Spleen (tissue), 11 donors: ENCODE results near the gene MAP1LC3B. TPM values are rescaled to one million over a fixed set of nuclear protein-coding genes. Genes with fewer than 3 reads are reported as not detected.

Experiments used
- DNase-seq: peaks from one replicate; pipeline ENCODE4 v3.0.0-alpha.2; 2020
- H3K27ac ChIP-seq, 8 donors: fragments of 200-600 bp; sonication (generic) in 7 of 8; 1 replicate in 4 of 8; 2 replicates in 4 of 8; pipeline versions ENCODE4 v1.5.0 to v1.8.0; 2016 to 2021; ENCODE audit warnings: inconsistent platforms in 4 of 8, mild to moderate bottlenecking in 4 of 8, moderate library complexity in 1 of 8
- H3K27me3 ChIP-seq, 7 donors: fragments of 200-600 bp; sonication (generic) in 6 of 7; replicated peaks in 1 of 7; 1 replicate in 4 of 7; 2 replicates in 3 of 7; pipeline versions ENCODE4 v1.5.0 to v1.8.0; 2016 to 2021; ENCODE audit warnings: inconsistent platforms in 3 of 7, mild to moderate bottlenecking in 1 of 7
- H3K36me3 ChIP-seq, 6 donors: fragments of 200-600 bp; sonication (generic) in 5 of 6; 1 replicate in 4 of 6; 2 replicates in 2 of 6; pipeline versions ENCODE4 v1.5.0 to v1.8.0; 2016 to 2021; ENCODE audit warnings: inconsistent platforms in 2 of 6
- H3K4me1 ChIP-seq, 6 donors: fragments of 200-600 bp; sonication (generic) in 5 of 6; 1 replicate in 3 of 6; 2 replicates in 3 of 6; pipeline versions ENCODE4 v1.5.0 to v1.8.0; 2016 to 2021; ENCODE audit warnings: inconsistent platforms in 3 of 6
- H3K4me3 ChIP-seq, 8 donors: fragments of 200-600 bp; sonication (generic) in 7 of 8; 1 replicate in 4 of 8; 2 replicates in 4 of 8; pipeline versions ENCODE4 v1.5.0 to v1.8.0; 2016 to 2021; ENCODE audit warnings: inconsistent platforms in 4 of 8, mild to moderate bottlenecking in 4 of 8, moderate library complexity in 2 of 8
- H3K9me3 ChIP-seq, 8 donors: fragments of 200-600 bp; sonication (generic) in 7 of 8; 1 replicate in 4 of 8; 2 replicates in 4 of 8; pipeline versions ENCODE4 v1.5.0 to v1.8.0; 2016 to 2021; ENCODE audit warnings: inconsistent platforms in 4 of 8
- CTCF ChIP-seq, 11 experiments: fragments of 200-600 bp in 7 of 11; fragments of 450-650 bp in 4 of 11; sonication (generic) in 4 of 11; IDR thresholded peaks in 8 of 11; conservative IDR thresholded peaks in 3 of 11; 1 replicate in 7 of 11; 2 replicates in 4 of 11; pipeline versions ENCODE4 v1.4.0 to v1.8.0; 2016 to 2021; ENCODE audit warnings: antibody characterized with exemption in 11 of 11, inconsistent platforms in 4 of 11, mild to moderate bottlenecking in 1 of 11
- POLR2A ChIP-seq, 3 donors: fragments of 450-650 bp; IDR thresholded peaks; one replicate each; pipeline ENCODE4 v1.5.1; 2017; ENCODE audit warnings: antibody characterized with exemption in 3 of 3, mild to moderate bottlenecking in 1 of 3
- POLR2AphosphoS5 ChIP-seq, 3 donors: sonication (generic); formaldehyde crosslinking; IDR thresholded peaks; one replicate each; pipeline ENCODE4 v1.5.1; 2017; ENCODE audit warnings: antibody characterized with exemption in 3 of 3
- whole genome bisulfite sequencing, 5 donors: extraction: QIAGEN DNeasy Blood & Tissue Kit in 3 of 5; methylation state at CpG; one replicate each; pipeline versions ENCODE4 v1.1.5 to v1.1.7; 2013 to 2018; 5-methylcytosine and 5-hydroxymethylcytosine counted together
- intact Hi-C: fragments of 100-400 bp; cut with DNase I; formaldehyde crosslinking; loops from one replicate; pipeline ENCODE4 v1.15.0; 2023; ENCODE audit warnings: low total_unique reads
- polyA plus RNA-seq, 3 donors: library from polyadenylated mRNA; stranded (reverse); fragments of 200-250 nt; gene quantifications; one replicate each; pipeline ENCODE4 v1.2.1, GENCODE V29; 2013
- total RNA-seq, 7 donors: library from RNA; depleted of rRNA in 3 of 7; stranded (reverse); fragments of >200 nt in 3 of 7; fragmentation: NEBNext Ultra II Directional in 4 of 7; extraction: Animal tissue kit (Norgen Biotek cat#: 25700) in 4 of 7; gene quantifications; one replicate each; pipeline versions ENCODE4 v1.1.0 to v1.2.1, GENCODE V29; 2016 to 2021
- donor health status: healthy with polysubstance abuse.
- donor health status: DM: no; HTN: no; CAD: no; lungs with moderate emphysema.
- donor health status: DM: no; HTN: no; CAD: no.
- donor health status: Bipolar disorder and iron deficiency.
- donor health status: healthy.
- donor health status: DM: no; HTN: no; CAD: no.
- donor health status: DM: yes; HTN: yes; CAD: no.

MAP1LC3B gene
- total and polyA plus RNA-seq, 10 donors, result 32.3 to 71.4 (median 54.9) TPM

- Histone ChIP-seq H3K4me1 (no peaks in the 10 kb centered on the region), H3K9me3 (no peaks in the 10 kb centered on the region), H3K27me3 (no peaks in the 10 kb centered on the region), H3K36me3 (peaks cover 0 to 65% (median 7%) of the 10 kb centered on the region in 6 donors), H3K27ac (no peak overlapping the region), H3K4me3 (no peak overlapping the region)
- DNase-seq, result no peak
- TF ChIP-seq POLR2A (IDR thresholded peaks at IDR 0.05) (no peak), POLR2AphosphoS5 (IDR thresholded peaks at IDR 0.05) (no peak), CTCF (IDR thresholded peaks at IDR 0.05 in 8 of 11, conservative IDR thresholded peaks at IDR 0.05 in 3 of 11) (no peak)
- intact Hi-C loops, result no loop called here
- 93 to 95% (median 95%) methylated on average over 17 to 18 of the region's 18 CpGs for WGBS, 5 donors
Measured at GRCh38 chr16:87451563-87452210, 59.6 kb downstream of the MAP1LC3B start.

GRCh38 chr16:87453326-87453725 lies 61.2 kb downstream of the MAP1LC3B start:
- Histone ChIP-seq H3K36me3 (peaks cover 0 to 64% (median 11%) of the 10 kb centered on the region in 6 donors), H3K4me1 (no peaks in the 10 kb centered on the region), H3K27me3 (no peaks in the 10 kb centered on the region), H3K4me3 (no peak overlapping the region), H3K9me3 (no peaks in the 10 kb centered on the region), H3K27ac (no peak overlapping the region)
- 81 to 95% (median 91%) methylated on average over 14 of the region's 14 CpGs for WGBS, 5 donors
- intact Hi-C loops, result no loop called here
- TF ChIP-seq POLR2AphosphoS5 (IDR thresholded peaks at IDR 0.05) (no peak), POLR2A (IDR thresholded peaks at IDR 0.05) (no peak), CTCF (IDR thresholded peaks at IDR 0.05 in 8 of 11, conservative IDR thresholded peaks at IDR 0.05 in 3 of 11) (no peak)
- no peak for DNase-seq

Other genes starting within 250 kb of the MAP1LC3B start
- 1 to 10 TPM in 5 of 7 donors, not detected in 2; 1.0 to 2.6 (median 2.0) TPM for gene C16orf95, start 74.9 kb upstream of the MAP1LC3B start, total RNA-seq
- gene C16orf95, start 74.9 kb upstream of the MAP1LC3B start, polyA plus RNA-seq, result 1 to 10 TPM; 1.2 to 2.9 (median 2.8) TPM
- gene FBXO31, start 8.6 kb upstream of the MAP1LC3B start, total RNA-seq, result 10 to 100 TPM; 23.6 to 30.6 (median 27.2) TPM
- 10 to 100 TPM in 1 of 3 donors, 1 to 10 TPM in 2; 7.9 to 11.0 (median 9.7) TPM for gene FBXO31, start 8.6 kb upstream of the MAP1LC3B start, polyA plus RNA-seq
- 10 to 100 TPM; 11.4 to 18.3 (median 14.2) TPM for gene ZCCHC14, start 100.7 kb downstream of the MAP1LC3B start, total RNA-seq
- gene ZCCHC14, start 100.7 kb downstream of the MAP1LC3B start, polyA plus RNA-seq, result 1 to 10 TPM; 1.6 to 3.7 (median 1.8) TPM
- gene JPH3, start 210.2 kb downstream of the MAP1LC3B start, total RNA-seq, result not detected
- gene JPH3, start 210.2 kb downstream of the MAP1LC3B start, polyA plus RNA-seq, result under 1 TPM in 1 of 3 donors, not detected in 2; 0.03 TPM